Umbilical cord (tissue), 1 donor: ENCODE measurements around the gene OGFOD3. TPM values are rescaled to one million over a fixed set of nuclear protein-coding genes. Genes with fewer than 3 reads are reported as not detected.

ENCODE experiments used
- total RNA-seq: library from RNA; depleted of rRNA; stranded (reverse); fragments of >200 nt; gene quantifications from one replicate; pipeline ENCODE4 v1.2.3, GENCODE V29; 2014; ENCODE audit warnings: low replicate concordance; ENCODE audit not compliant: insufficient read depth

Gene OGFOD3
- total RNA-seq, 1 donor from 2014 or later: 8.4 TPM

Other genes with a start within 250 kb of the OGFOD3 start
- gene CCDC57, start 205.7 kb downstream of the OGFOD3 start, total RNA-seq: 17.1 TPM
- gene SLC16A3, start 189.5 kb downstream of the OGFOD3 start, total RNA-seq: 140 TPM
- 50.3 TPM for gene CSNK1D, start 144.9 kb downstream of the OGFOD3 start, total RNA-seq
- 2.9 TPM for gene CD7, start 101.0 kb downstream of the OGFOD3 start, total RNA-seq
- 6.7 TPM for gene SECTM1, start 84.8 kb downstream of the OGFOD3 start, total RNA-seq
- not detected for gene TEX19, start 59.3 kb downstream of the OGFOD3 start, total RNA-seq
- 0.48 TPM for gene UTS2R, start 46.8 kb downstream of the OGFOD3 start, total RNA-seq
- 12.5 TPM for gene HEXD, start 239 bp downstream of the OGFOD3 start, total RNA-seq
- gene CYBC1, start 32.2 kb upstream of the OGFOD3 start, total RNA-seq: 38.0 TPM
- gene NARF, start 40.2 kb upstream of the OGFOD3 start, total RNA-seq: 39.7 TPM
- 25.0 TPM for gene FOXK2, start 101.1 kb upstream of the OGFOD3 start, total RNA-seq
- gene WDR45B, start 229.9 kb upstream of the OGFOD3 start, total RNA-seq: 95.1 TPM